Psoas muscle (tissue), 8 donors: Measurements from ENCODE around the gene TOR1B. TPM values are rescaled to one million over a fixed set of nuclear protein-coding genes. Genes with fewer than 3 reads are reported as not detected.
"Not testable (repeated sequence)": the region's sequence is repeated elsewhere in the genome, so short reads cannot be mapped to it uniquely, and the experiment has no call there.

Source experiments
- ATAC-seq, 4 donors: fragments of 200-7000 bp; cut with Tn5 transposase; one replicate each; pipeline ENCODE4 v1.9.1; 2020; ENCODE audit warnings: moderate library complexity in 3 of 4, mild to moderate bottlenecking in 2 of 4
- DNase-seq, 2 donors: peaks; one replicate each; pipeline ENCODE4 v3.0.0-alpha.2; 2020
- H3K27ac ChIP-seq: fragments of 200-600 bp; one replicate; pipeline ENCODE4 v1.8.0; 2022
- H3K27me3 ChIP-seq, 3 donors: fragments of 200-600 bp in 1 of 3; one replicate each; pipeline versions ENCODE4 v1.6.1 to v1.8.0; 2013 to 2022; ENCODE audit warnings: low read length in 2 of 3, mild to moderate bottlenecking in 2 of 3, moderate library complexity in 1 of 3; ENCODE audit not compliant: insufficient read depth in 3 of 3
- H3K36me3 ChIP-seq, 2 donors: fragments of 200-600 bp in 1 of 2; one replicate each; pipeline versions ENCODE4 v1.6.1 to v1.8.0; 2013 to 2022; ENCODE audit warnings: low read depth in 1 of 2, mild to moderate bottlenecking in 1 of 2, moderate library complexity in 1 of 2; ENCODE audit not compliant: insufficient read depth in 1 of 2
- H3K4me1 ChIP-seq: fragments of 200-600 bp; one replicate; pipeline ENCODE4 v1.8.0; 2022
- H3K4me3 ChIP-seq: fragments of 200-600 bp; one replicate; pipeline ENCODE4 v1.8.0; 2022; ENCODE audit warnings: mild to moderate bottlenecking
- H3K9me3 ChIP-seq: fragments of 200-600 bp; one replicate; pipeline ENCODE4 v1.8.0; 2022
- CTCF ChIP-seq: fragments of 200-600 bp; IDR thresholded peaks from one replicate; pipeline ENCODE4 v1.8.0; 2022; ENCODE audit warnings: antibody characterized with exemption
- WGBS, 3 donors: extraction: QIAGEN DNeasy Blood & Tissue Kit; methylation state at CpG; one replicate each; pipeline versions ENCODE4 v1.1.6 to v1.1.7; 2013; 5-methylcytosine and 5-hydroxymethylcytosine counted together
- intact Hi-C, 2 donors: fragments of 100-400 bp; cut with DNase I; formaldehyde crosslinking; loops; one replicate each; pipeline versions ENCODE4 v1.11.0 to v1.14.2; 2022
- polyA plus RNA-seq, 3 donors: library from polyadenylated mRNA; stranded (reverse); fragments of 200-250 nt; gene quantifications; one replicate each; pipeline ENCODE4 v1.2.3, GENCODE V29; 2013
- total RNA-seq, 4 donors: library from RNA; stranded (reverse); fragmentation: NEBNext Ultra II Directional in 2 of 4; extraction: Animal tissue kit (Norgen Biotek cat#: 25700) in 2 of 4; gene quantifications; one replicate each; pipeline versions ENCODE4 v1.2.1 to v1.2.4, GENCODE V29; 2021 to 2023
- donor health status: healthy with polysubstance abuse.
- donor health status: DM: no; HTN: no; CAD: no; lungs with moderate emphysema.
- donor health status: Bipolar disorder and iron deficiency.
- donor health status: healthy.
- donor health status: DM: yes; HTN: yes; CAD: no.
- donor health status: DM: no; HTN: no; CAD: no.
- donor health status: DM: no; HTN: no; CAD: no.
- donor health status: DM: yes; HTN: yes; CAD: no.

TOR1B gene
- total and polyA plus RNA-seq, 7 donors = 13.0 to 30.1 (median 14.9) TPM

- no peak overlapping the region for H3K27ac ChIP-seq
- no peak for TF ChIP-seq CTCF
- 55 to 71% (median 66%) methylated on average over 4 of the region's 4 CpGs for WGBS, 3 donors
- DNase-seq (no peak), ATAC-seq (no peak)
- no peaks in the 10 kb centered on the region for H3K36me3 ChIP-seq
- peaks cover 0 to 24% (median 5%) of the 10 kb centered on the region in 3 donors for H3K27me3 ChIP-seq
- no peaks in the 10 kb centered on the region for H3K9me3 ChIP-seq
- intact Hi-C loops = no loop called here
- H3K4me3 ChIP-seq = no peak overlapping the region
- no peaks in the 10 kb centered on the region for H3K4me1 ChIP-seq
These were observed 43.7 kb upstream of the TOR1B start for GRCh38 chr9:129759319-129759718.

GRCh38 chr9:129759804-129760502 is 43.0 kb upstream of the TOR1B start:
- H3K36me3 ChIP-seq = no peaks in the 10 kb centered on the region
- intact Hi-C loops = no loop called here
- no peaks in the 10 kb centered on the region for H3K9me3 ChIP-seq
- no peak for DNase-seq
- no peak overlapping the region for H3K27ac ChIP-seq
- H3K4me3 ChIP-seq = no peak overlapping the region
- H3K4me1 ChIP-seq = no peaks in the 10 kb centered on the region
- 67 to 79% (median 71%) methylated on average over 13 of the region's 13 CpGs for WGBS, 3 donors
- no peak for TF ChIP-seq CTCF
- no peak for ATAC-seq
- peaks cover 0 to 18% (median 5%) of the 10 kb centered on the region in 3 donors for H3K27me3 ChIP-seq

- intact Hi-C loops, H3K4me1 ChIP-seq, DNase-seq, H3K9me3 ChIP-seq, H3K4me3 ChIP-seq, H3K27ac ChIP-seq, H3K36me3 ChIP-seq, ATAC-seq: not testable (repeated sequence)
- peaks cover 0 to 11% (median 5%) of the 10 kb centered on the region in 3 donors for H3K27me3 ChIP-seq
- 77 to 85% (median 82%) methylated on average over 7 of the region's 7 CpGs for WGBS, 3 donors
These were observed 42.2 kb upstream of the TOR1B start for GRCh38 chr9:129760784-129761183.

GRCh38 chr9:129761293-129761900 is 41.6 kb upstream of the TOR1B start:
- DNase-seq = peak in 1 of 2 donors; percentile 52
- intact Hi-C loops = no loop called here
- peaks cover 0 to 11% (median 2%) of the 10 kb centered on the region in 3 donors for H3K27me3 ChIP-seq
- 28 to 30% (median 28%) methylated on average over 11 of the region's 11 CpGs for WGBS, 3 donors
- no peaks in the 10 kb centered on the region for H3K9me3 ChIP-seq
- no peaks in the 10 kb centered on the region for H3K4me1 ChIP-seq
- TF ChIP-seq CTCF = no peak
- no peak overlapping the region for H3K4me3 ChIP-seq
- no peaks in the 10 kb centered on the region for H3K36me3 ChIP-seq
- peak in 2 of 4 donors; percentile 10 to 36 for ATAC-seq
- H3K27ac ChIP-seq = peak overlapping the region; percentile 37

- peak in 2 of 4 donors; percentile 23 to 59 for ATAC-seq
- no peak overlapping the region for H3K4me3 ChIP-seq
- H3K27me3 ChIP-seq = peaks cover 0 to 11% (median 2%) of the 10 kb centered on the region in 3 donors
- no peak for DNase-seq
- no peaks in the 10 kb centered on the region for H3K9me3 ChIP-seq
- 22 to 40% (median 25%) methylated on average over 6 of the region's 6 CpGs for WGBS, 3 donors
- TF ChIP-seq CTCF = no peak
- no peaks in the 10 kb centered on the region for H3K4me1 ChIP-seq
- H3K27ac ChIP-seq = peak overlapping the region; percentile 37
- H3K36me3 ChIP-seq = no peaks in the 10 kb centered on the region
- intact Hi-C loops = no loop called here
These were observed 41.0 kb upstream of the TOR1B start for GRCh38 chr9:129761901-129762369.

GRCh38 chr9:129762370-129762984 is 40.5 kb upstream of the TOR1B start:
- H3K9me3 ChIP-seq, H3K4me1 ChIP-seq, H3K36me3 ChIP-seq, H3K4me3 ChIP-seq, intact Hi-C loops: not testable (repeated sequence)
- WGBS, 3 donors = 49 to 57% (median 54%) methylated on average over 12 to 13 of the region's 13 CpGs
- Histone ChIP-seq H3K27me3 (peaks cover 0 to 11% (median 2%) of the 10 kb centered on the region in 3 donors), H3K27ac (peak overlapping the region; percentile 53)
- ATAC-seq (peak; percentile 28 to 73 (median 54)), DNase-seq (peak in 1 of 2 donors; percentile 68)
